ENCODE data around the gene DES. TPM values are rescaled to one million over a fixed set of nuclear protein-coding genes. Genes with fewer than 3 reads are reported as not detected.
A peak's percentile ranks its signal among the peaks of the same experiment; 100 is the strongest.

Gene DES
- total and polyA plus RNA-seq, 8 donors = 8.7 to 101 (median 28.5) TPM

DNA sequence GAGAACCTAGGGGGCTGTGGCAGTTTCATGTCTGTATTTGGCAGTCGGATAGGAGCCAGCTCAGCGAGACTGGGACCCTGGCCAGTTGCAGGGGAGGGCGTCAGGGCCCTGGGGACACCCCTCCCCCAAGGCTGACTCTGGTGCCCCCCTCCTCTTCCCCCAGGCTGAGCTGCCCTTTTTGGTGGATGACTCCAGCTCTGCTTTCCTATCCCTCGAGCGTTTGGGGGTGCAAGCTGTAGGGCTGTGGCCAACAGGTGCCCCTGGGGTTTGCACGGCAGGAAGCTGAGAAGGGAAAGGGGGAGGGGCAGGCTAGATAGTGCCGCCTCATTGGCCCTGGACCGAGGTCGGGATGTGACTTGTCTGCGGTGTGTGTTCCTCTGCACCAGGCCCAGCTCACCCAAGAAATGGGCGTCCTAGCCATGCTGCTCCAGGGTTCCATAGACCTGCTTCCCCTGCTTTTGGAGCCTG, 42.9 kb downstream of the DES start:
- TF ChIP-seq, protein P1, sequence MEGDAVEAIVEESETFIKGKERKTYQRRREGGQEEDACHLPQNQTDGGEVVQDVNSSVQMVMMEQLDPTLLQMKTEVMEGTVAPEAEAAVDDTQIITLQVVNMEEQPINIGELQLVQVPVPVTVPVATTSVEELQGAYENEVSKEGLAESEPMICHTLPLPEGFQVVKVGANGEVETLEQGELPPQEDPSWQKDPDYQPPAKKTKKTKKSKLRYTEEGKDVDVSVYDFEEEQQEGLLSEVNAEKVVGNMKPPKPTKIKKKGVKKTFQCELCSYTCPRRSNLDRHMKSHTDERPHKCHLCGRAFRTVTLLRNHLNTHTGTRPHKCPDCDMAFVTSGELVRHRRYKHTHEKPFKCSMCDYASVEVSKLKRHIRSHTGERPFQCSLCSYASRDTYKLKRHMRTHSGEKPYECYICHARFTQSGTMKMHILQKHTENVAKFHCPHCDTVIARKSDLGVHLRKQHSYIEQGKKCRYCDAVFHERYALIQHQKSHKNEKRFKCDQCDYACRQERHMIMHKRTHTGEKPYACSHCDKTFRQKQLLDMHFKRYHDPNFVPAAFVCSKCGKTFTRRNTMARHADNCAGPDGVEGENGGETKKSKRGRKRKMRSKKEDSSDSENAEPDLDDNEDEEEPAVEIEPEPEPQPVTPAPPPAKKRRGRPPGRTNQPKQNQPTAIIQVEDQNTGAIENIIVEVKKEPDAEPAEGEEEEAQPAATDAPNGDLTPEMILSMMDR (IDR thresholded peaks at IDR 0.05) = no peak
- no peaks in the 10 kb centered on the region for H3K4me1 ChIP-seq
- peaks cover 0 to 26% of the 10 kb centered on the region in 2 donors for H3K27me3 ChIP-seq
- H3K27ac ChIP-seq = no peak overlapping the region
- ATAC-seq = no peak
- intact Hi-C loops (cut with DNase I) = no loop called here
- no peak overlapping the region for H3K4me3 ChIP-seq
- H3K36me3 ChIP-seq = no peaks in the 10 kb centered on the region
- DNase-seq = peak in 2 of 4 donors; percentile 38 to 69
- no peaks in the 10 kb centered on the region for H3K9me3 ChIP-seq

DNA sequence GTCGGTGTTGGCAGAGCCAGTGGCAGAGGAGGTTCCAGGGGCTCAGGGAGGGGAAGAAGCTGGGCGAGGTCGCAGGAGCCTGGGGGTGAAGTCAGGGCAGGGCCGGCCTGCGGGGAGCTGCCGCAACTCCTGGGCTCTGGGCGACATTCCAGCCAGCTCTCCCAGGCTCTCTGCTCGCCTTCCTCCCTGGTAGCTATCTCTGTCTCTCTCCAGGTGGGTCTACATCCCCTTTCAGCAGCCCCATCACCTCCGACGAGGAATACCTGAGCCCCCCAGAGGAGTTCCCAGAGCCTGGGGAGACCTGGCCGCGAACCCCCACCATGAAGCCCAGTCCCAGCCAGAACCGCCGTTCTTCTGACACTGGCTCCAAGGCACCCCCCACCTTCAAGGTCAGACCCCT, 43.5 kb downstream of the DES start:
- H3K36me3 ChIP-seq = no peaks in the 10 kb centered on the region
- H3K4me3 ChIP-seq = no peak overlapping the region
- TF ChIP-seq, protein P1 (IDR thresholded peaks at IDR 0.05) = no peak
- DNase-seq (peak in 1 of 4 donors; percentile 54), ATAC-seq (no peak)
- no peaks in the 10 kb centered on the region for H3K9me3 ChIP-seq
- no peak overlapping the region for H3K27ac ChIP-seq
- H3K4me1 ChIP-seq = no peaks in the 10 kb centered on the region
- intact Hi-C loops (cut with DNase I) = no loop called here
- H3K27me3 ChIP-seq = peaks cover 0 to 26% of the 10 kb centered on the region in 2 donors

DNA sequence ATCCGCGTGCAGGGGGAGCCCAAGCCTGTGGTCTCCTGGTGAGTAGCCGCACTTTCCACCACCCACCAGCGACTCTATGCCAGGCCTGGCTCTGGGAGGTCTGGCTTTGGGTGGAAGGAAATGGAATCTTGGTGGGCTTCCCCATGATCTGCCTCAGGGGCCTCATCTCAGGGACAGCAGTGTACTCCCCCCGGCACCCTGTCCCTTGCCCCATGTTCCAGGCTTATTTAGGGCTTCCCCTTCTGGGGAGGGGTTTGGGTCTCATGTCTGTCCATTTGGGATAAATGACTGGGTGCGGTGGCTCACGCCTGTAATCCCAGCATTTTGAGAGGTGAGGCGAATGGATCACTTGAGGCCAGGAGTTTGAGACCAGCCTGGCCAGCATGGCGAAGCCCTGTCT, 44.2 kb downstream of the DES start:
- ATAC-seq (no peak), DNase-seq (peak in 1 of 4 donors; percentile 43)
- Histone ChIP-seq H3K27ac (no peak overlapping the region), H3K36me3 (no peaks in the 10 kb centered on the region), H3K4me1 (no peaks in the 10 kb centered on the region), H3K9me3 (no peaks in the 10 kb centered on the region), H3K4me3 (no peak overlapping the region), H3K27me3 (peaks cover 0 to 31% of the 10 kb centered on the region in 2 donors)
- intact Hi-C loops (cut with DNase I) = no loop called here
- TF ChIP-seq, protein P1 (IDR thresholded peaks at IDR 0.05) = no peak

DNA sequence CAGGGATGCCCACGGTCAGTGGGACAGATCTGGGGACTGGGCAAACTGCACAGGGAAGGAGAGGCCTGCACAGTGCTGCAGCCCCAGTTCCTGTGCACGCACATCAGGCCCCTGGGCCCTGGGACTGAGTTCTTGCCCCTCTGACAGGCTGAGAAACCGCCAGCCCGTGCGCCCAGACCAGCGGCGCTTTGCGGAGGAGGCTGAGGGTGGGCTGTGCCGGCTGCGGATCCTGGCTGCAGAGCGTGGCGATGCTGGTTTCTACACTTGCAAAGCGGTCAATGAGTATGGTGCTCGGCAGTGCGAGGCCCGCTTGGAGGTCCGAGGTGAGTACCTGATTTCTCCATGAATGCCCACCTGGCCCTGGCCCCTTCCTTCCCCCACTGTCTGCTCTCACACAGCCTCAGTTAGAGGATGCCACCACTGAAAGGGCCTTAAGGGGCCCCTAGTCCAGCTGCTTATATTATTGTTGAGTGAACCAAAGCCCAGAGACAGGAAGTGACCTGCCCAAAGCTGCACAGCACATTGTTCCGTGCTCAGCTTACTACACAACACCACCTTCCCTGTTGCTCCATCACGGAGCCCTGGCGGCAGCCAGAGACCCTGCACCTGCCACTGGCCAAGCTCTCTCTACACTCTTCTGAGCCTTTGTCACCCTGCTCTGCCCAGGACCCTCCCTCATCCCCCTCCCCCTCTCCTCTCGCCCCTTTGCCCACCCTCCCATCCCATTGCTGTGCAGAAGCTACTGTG, 46.3 kb downstream of the DES start:
- DNase-seq (peak in 1 of 4 donors; percentile 76), ATAC-seq (no peak)
- no peak overlapping the region for H3K27ac ChIP-seq
- intact Hi-C loops (cut with DNase I) = no loop called here
- no peaks in the 10 kb centered on the region for H3K4me1 ChIP-seq
- no peak overlapping the region for H3K4me3 ChIP-seq
- TF ChIP-seq, protein P1 (IDR thresholded peaks at IDR 0.05) = no peak
- H3K27me3 ChIP-seq = peaks cover 0 to 27% of the 10 kb centered on the region in 2 donors
- H3K36me3 ChIP-seq = no peaks in the 10 kb centered on the region
- H3K9me3 ChIP-seq = no peaks in the 10 kb centered on the region

DNA sequence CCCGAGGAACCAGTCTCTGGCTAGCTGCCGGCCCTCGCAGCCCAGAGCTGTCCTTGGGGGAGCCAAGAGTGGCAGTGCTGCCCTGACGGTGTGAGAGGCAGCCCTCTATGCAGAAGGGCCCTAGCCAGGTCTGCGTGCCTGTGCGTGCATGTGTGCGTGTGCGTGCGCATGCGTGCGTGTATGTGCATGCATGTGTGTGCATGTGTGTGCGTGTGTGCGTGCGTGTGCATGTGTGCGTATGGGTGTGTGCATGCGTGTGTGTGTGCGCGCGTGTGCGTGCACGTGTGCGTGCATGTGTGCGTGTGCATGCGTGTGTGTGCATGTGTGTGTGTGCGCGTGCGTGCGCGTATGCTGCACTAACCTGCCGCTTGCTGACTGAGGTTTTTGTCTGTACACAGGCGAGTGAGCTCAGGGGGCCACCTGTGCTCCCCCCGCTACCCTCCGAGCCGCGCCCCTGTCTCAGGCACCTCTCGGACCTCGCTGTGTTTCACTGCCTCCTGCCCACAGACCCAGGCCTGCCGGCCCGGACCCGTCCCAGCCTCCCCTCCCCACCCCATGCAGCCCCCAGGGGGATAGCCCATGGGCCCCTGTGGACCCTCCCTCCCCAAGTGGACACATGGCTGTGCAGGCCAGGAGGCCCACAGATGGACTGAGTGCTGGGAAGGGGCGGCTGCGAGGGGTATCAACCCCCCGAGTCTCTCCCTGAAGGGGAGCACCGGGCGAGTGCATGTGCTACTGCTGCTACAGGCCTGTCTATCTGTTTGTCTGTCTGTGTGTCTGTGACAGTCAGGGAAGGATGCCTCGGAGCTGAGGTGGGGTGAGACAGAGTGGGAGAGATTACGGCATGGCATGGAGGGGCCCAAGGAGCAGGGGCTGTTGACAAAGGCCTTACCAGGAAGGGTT, 47.7 kb downstream of the DES start:
- no peak overlapping the region for H3K27ac ChIP-seq
- peak in 1 of 4 donors; percentile 70 for DNase-seq
- intact Hi-C loops (cut with DNase I) = no loop called here

More for the DNA sequence above, 47.7 kb downstream of the DES start:
- TF ChIP-seq, protein P1 (IDR thresholded peaks at IDR 0.05) = no peak
- ATAC-seq = no peak
- Histone ChIP-seq H3K4me1 (no peaks in the 10 kb centered on the region), H3K9me3 (no peaks in the 10 kb centered on the region), H3K4me3 (no peak overlapping the region), H3K27me3 (peaks cover 0 to 13% of the 10 kb centered on the region in 2 donors), H3K36me3 (no peaks in the 10 kb centered on the region)

Data from left lung (tissue), 10 donors.